Panc1 (cell line): ENCODE data around the gene CAMSAP3.

Experiments
- POLR2AphosphoS5 ChIP-seq: IDR thresholded peaks from 2 replicates; pipeline ENCODE4 v1.6.1; 2012; ENCODE audit warnings: mild to moderate bottlenecking, low read depth, low read length, moderate library complexity
- SIN3A ChIP-seq: IDR thresholded peaks from 2 replicates; pipeline ENCODE4 v1.6.1; 2012; ENCODE audit warnings: low read depth, mild to moderate bottlenecking, low read length, moderate library complexity, borderline replicate concordance; ENCODE audit not compliant: insufficient read depth
- TCF7L2 ChIP-seq: IDR thresholded peaks from 2 replicates; pipeline ENCODE4 v1.6.1; 2011; ENCODE audit warnings: mild to moderate bottlenecking, low read depth, low read length, inconsistent platforms
- TF ChIP-seq, protein P1 (sequence below): fragments of 450-650 bp; IDR thresholded peaks from 2 replicates; pipeline ENCODE4 v1.5.1; 2017; ENCODE audit warnings: mild to moderate bottlenecking
- TF ChIP-seq, protein P2 (sequence below), 2 experiments: IDR thresholded peaks; 2 replicates each; pipeline ENCODE4 v1.6.1; 2011 to 2012; ENCODE audit warnings: low read depth in 2 of 2, control low read depth in 1 of 2, low read length in 1 of 2, mild to moderate bottlenecking in 1 of 2, moderate library complexity in 1 of 2; ENCODE audit not compliant: insufficient read depth in 1 of 2

DNA sequence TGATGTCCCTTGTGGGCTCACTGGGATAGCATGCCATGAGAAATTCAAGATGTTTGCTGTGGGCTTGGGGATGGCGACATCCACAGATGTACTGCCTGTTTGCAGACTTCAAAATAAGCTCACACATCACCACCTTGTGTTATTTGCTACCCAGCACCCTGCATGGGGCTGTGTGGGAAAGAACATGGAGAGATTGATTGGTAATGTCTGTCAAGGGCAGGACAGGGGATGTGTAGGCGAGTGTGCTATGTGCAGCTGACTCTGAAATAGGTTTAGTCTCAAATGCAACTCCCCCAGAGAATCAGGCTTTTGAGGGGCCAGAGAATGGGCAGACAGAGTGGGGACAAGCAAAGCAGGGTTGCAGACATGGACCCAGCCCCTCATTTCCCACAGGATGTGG lies 35.4 kb upstream of the CAMSAP3 start:
- TF ChIP-seq POLR2AphosphoS5: no peak
- TF ChIP-seq, protein P1, sequence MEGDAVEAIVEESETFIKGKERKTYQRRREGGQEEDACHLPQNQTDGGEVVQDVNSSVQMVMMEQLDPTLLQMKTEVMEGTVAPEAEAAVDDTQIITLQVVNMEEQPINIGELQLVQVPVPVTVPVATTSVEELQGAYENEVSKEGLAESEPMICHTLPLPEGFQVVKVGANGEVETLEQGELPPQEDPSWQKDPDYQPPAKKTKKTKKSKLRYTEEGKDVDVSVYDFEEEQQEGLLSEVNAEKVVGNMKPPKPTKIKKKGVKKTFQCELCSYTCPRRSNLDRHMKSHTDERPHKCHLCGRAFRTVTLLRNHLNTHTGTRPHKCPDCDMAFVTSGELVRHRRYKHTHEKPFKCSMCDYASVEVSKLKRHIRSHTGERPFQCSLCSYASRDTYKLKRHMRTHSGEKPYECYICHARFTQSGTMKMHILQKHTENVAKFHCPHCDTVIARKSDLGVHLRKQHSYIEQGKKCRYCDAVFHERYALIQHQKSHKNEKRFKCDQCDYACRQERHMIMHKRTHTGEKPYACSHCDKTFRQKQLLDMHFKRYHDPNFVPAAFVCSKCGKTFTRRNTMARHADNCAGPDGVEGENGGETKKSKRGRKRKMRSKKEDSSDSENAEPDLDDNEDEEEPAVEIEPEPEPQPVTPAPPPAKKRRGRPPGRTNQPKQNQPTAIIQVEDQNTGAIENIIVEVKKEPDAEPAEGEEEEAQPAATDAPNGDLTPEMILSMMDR: no peak
- TF ChIP-seq TCF7L2: no peak
- TF ChIP-seq, protein P2, sequence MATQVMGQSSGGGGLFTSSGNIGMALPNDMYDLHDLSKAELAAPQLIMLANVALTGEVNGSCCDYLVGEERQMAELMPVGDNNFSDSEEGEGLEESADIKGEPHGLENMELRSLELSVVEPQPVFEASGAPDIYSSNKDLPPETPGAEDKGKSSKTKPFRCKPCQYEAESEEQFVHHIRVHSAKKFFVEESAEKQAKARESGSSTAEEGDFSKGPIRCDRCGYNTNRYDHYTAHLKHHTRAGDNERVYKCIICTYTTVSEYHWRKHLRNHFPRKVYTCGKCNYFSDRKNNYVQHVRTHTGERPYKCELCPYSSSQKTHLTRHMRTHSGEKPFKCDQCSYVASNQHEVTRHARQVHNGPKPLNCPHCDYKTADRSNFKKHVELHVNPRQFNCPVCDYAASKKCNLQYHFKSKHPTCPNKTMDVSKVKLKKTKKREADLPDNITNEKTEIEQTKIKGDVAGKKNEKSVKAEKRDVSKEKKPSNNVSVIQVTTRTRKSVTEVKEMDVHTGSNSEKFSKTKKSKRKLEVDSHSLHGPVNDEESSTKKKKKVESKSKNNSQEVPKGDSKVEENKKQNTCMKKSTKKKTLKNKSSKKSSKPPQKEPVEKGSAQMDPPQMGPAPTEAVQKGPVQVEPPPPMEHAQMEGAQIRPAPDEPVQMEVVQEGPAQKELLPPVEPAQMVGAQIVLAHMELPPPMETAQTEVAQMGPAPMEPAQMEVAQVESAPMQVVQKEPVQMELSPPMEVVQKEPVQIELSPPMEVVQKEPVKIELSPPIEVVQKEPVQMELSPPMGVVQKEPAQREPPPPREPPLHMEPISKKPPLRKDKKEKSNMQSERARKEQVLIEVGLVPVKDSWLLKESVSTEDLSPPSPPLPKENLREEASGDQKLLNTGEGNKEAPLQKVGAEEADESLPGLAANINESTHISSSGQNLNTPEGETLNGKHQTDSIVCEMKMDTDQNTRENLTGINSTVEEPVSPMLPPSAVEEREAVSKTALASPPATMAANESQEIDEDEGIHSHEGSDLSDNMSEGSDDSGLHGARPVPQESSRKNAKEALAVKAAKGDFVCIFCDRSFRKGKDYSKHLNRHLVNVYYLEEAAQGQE (IDR thresholded peaks at IDR 0.05; ENCODE audit: insufficient read depth in 1 of 2, low read depth in 2 of 2, low read length in 1 of 2): no peak
- TF ChIP-seq SIN3A: no peak
